Cardiac septum (tissue), 1 donor: ENCODE data around the gene PROB1. TPM values are rescaled to one million over a fixed set of nuclear protein-coding genes. Genes with fewer than 3 reads are reported as not detected.
A peak's percentile ranks its signal among the peaks of the same experiment; 100 is the strongest.
"Not testable (repeated sequence)": the region's sequence is repeated elsewhere in the genome, so short reads cannot be mapped to it uniquely, and the experiment has no call there.

Experiments used
- DNase-seq: peaks from one replicate; pipeline ENCODE4 v3.0.0-alpha.2; 2020; ENCODE audit warnings: low spot score
- intact Hi-C: fragments of 100-400 bp; cut with DNase I; formaldehyde crosslinking; loops from one replicate; pipeline ENCODE4 v1.14.0; 2022
- total RNA-seq: library from RNA; stranded (reverse); fragmentation: NEBNext Ultra II Directional; extraction: Animal tissue kit (Norgen Biotek cat#: 25700); gene quantifications from one replicate; pipeline ENCODE4 v1.2.1, GENCODE V29; 2021
- donor health status: DM: no; HTN: no; CAD: no.

Gene PROB1
- total RNA-seq, 1 donor from 2014 or later = 34.7 TPM

- intact Hi-C loops = no loop called here
- DNase-seq = no peak
Measured at GRCh38 chr5:139363937-139364336, 31.0 kb downstream of the PROB1 start.

GRCh38 chr5:139361835-139362429, 33.0 kb downstream of the PROB1 start:
- intact Hi-C loops = no loop called here
- no peak for DNase-seq

GRCh38 chr5:139360384-139360783, 34.5 kb downstream of the PROB1 start:
- DNase-seq = no peak
- intact Hi-C loops = no loop called here

DNA sequence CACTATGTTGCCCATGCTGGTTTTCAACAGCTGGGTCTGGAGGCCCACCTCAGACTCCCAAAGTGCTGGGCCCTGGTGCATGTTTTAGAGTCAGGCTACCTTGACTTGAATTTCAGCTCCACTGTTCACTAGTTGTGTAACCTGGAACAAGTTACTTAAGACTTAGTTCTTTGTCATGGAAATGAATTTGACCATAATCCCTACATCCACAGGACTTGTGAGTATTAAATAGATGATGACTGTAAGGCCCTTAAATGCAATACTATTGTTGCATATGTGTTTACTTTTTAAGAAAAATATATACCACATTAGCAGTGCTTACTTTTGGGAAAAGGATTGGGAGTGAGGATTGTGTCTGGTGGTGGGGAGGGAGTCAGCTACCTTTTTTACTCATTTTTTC, 36.8 kb downstream of the PROB1 start:
- intact Hi-C loops = no loop called here
- DNase-seq = no peak

GRCh38 chr5:139355900-139356299, 39.0 kb downstream of the PROB1 start:
- intact Hi-C loops, DNase-seq: not testable (repeated sequence)

DNA sequence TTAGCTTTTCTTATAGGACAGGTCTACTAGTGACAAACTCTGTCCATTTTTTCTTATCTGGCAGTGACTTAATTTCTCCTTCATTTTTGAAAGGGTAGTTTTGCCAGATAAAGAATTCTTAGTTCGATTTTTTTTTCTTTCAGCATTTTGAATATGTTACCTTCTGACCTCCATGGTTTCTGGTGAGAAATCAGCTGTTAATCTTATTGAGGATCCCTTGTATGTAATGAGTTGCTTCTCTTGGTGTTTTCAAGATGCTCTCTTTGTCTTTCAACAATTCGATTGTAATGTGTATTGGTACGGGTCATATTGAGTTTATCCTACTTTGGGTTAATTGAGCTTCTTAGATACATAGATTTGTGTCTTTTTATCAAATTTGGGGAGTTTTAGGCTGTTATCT, 40.7 kb downstream of the PROB1 start:
- intact Hi-C loops = no loop called here
- DNase-seq = no peak

GRCh38 chr5:139347863-139348262, 47.0 kb downstream of the PROB1 start:
- DNase-seq, intact Hi-C loops: not testable (repeated sequence)

- DNase-seq, intact Hi-C loops: not testable (repeated sequence)
Measured at GRCh38 chr5:139345442-139345841, 49.5 kb downstream of the PROB1 start.

DNA sequence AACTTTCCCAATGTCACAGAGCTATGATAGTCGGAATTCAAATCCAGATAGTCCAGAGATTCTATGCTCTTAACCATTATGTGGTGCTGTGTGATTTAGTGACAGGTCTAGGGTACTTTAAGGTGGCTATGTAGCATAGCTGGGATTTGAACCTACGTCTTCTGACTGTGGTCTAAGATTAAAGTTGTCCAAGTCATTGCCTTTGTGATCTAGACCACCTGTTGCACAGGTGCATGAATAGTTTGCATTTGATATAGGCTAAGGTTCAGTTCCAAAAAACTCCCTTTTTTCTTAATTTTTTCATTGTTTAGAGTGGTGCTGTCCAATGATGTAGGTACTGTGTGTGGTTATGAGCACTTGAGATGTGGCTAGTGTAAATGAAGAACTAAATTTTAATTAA, 50.7 kb downstream of the PROB1 start:
- DNase-seq = no peak
- intact Hi-C loops = loop anchor here (5.0 kb wide), 1 partner anchor 48 kb away; no protein-coding TSS in a partner anchor

- intact Hi-C loops = loop anchor here (5.0 kb wide), 1 partner anchor 49 kb away; no protein-coding TSS in a partner anchor
Measured at GRCh38 chr5:139343476-139343875, 51.4 kb downstream of the PROB1 start.

GRCh38 chr5:139342423-139342723, 52.5 kb downstream of the PROB1 start:
- intact Hi-C loops = loop anchor here (5.0 kb wide), 1 partner anchor 50 kb away; no protein-coding TSS in a partner anchor
- no peak for DNase-seq

More at GRCh38 chr5:139343476-139343875, 51.4 kb downstream of the PROB1 start:
- no peak for DNase-seq

DNA sequence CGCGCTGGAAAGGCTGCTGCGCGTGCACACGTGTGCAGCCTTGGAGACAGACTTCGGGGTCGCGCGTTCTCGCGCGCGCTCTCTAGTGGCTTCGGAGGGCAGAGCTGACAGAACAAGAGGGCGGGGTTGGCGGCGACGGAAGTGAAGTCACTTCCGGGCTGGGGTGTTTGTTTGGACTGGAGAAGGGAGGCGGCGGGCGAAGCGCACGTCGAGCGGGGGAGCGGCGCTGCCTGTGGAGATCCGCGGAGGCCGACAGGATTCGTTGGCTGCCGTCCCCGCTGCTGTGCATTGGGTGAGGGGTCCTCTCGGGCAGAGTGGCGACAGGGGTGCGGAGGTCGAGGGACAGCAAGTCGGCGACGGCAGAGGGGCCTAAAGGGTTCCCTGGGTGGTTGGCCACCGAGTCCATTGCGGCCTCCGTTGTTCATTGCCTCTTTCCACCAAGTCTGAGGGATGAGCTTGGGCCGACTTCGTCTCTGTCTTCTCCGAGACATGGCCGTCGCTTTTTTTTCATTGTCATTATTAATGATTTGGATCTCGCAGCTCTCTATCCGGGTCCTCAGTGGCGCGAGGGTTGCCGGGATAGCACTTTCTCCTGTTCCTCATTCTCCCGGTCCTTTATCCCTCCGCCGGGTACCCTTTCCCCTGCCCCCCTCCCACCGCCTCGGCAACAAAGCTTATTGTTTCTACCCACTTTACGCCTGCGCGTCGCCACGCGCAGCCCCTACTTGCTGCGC, 53.0 kb downstream of the PROB1 start, which contains the start of gene PAIP2:
PAIP2 (plus strand) TSS at position 166 of the 734 bp plus-strand sequence. CDS start 21,931 bp downstream, outside the sequence.
- peak; percentile 99 for DNase-seq
- intact Hi-C loops = loop anchor here (2.0 to 5.0 kb wide), 2 partner anchors 49 to 50 kb away; partner anchors contain the start of gene MATR3

DNA sequence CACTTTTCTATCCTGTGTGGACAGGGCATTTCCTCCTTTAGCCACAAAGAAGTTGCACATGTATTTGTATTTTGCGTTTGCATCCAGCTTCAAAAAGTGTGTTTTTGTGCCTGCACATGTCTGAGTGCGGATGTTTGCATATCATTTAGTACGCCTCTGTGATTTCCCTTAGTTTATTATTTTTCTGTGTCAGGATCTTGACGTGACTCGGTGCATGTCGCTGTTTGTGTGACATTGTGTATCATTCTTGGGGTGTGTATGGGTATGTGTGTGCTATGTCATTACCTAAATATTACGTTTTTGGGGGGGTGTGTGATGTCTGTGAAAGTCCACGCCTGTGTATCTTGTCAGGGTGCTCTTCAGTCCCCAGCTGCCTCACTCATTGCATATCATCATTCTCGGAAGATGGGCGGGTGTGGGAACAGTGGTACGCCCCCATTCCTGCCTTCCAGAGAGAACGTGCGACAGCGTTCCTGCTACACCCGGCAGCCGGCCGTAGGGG, 53.7 kb downstream of the PROB1 start:
- intact Hi-C loops = loop anchor here (2.0 to 5.0 kb wide), 2 partner anchors 48 to 51 kb away; partner anchors contain the start of gene MATR3
- no peak for DNase-seq

Other genes with a start within 250 kb of the PROB1 start
- gene SIL1, start 196.7 kb downstream of the PROB1 start, total RNA-seq = 43.1 TPM
- 170 TPM for gene MATR3, start 101.4 kb downstream of the PROB1 start, total RNA-seq
- gene PAIP2, start 53.2 kb downstream of the PROB1 start, total RNA-seq = 133 TPM
- gene SLC23A1, start 11.8 kb downstream of the PROB1 start, total RNA-seq = not detected
- gene MZB1, start 5.2 kb downstream of the PROB1 start, total RNA-seq = 0.51 TPM
- gene SPATA24, start 9.0 kb upstream of the PROB1 start, total RNA-seq = 12.4 TPM
- 20.3 TPM for gene DNAJC18, start 44.4 kb upstream of the PROB1 start, total RNA-seq
- gene ECSCR, start 67.6 kb upstream of the PROB1 start, total RNA-seq = 20.1 TPM
- not detected for gene SMIM33, start 75.9 kb upstream of the PROB1 start, total RNA-seq
- gene STING1, start 87.7 kb upstream of the PROB1 start, total RNA-seq = 85.3 TPM
- gene UBE2D2, start 166.2 kb upstream of the PROB1 start, total RNA-seq = 124 TPM